K562 (cell line): Measurements from ENCODE around the gene CCDC27. TPM values are rescaled to one million over a fixed set of nuclear protein-coding genes. Genes with fewer than 3 reads are reported as not detected.

ENCODE experiments used
- C11orf30 ChIP-seq: fragments of 450-650 bp; IDR thresholded peaks from 2 replicates; pipeline ENCODE4 v1.6.1; 2016; ENCODE audit warnings: low read depth, mild to moderate bottlenecking
- CBFB ChIP-seq: sonication (generic); formaldehyde crosslinking; IDR thresholded peaks from 2 replicates; pipeline ENCODE4 v1.4.0; 2020; ENCODE audit warnings: mild to moderate bottlenecking, missing genetic modification reagents
- CCNT2 ChIP-seq: IDR thresholded peaks from 2 replicates; pipeline ENCODE4 v1.6.1; 2011; ENCODE audit warnings: borderline replicate concordance, low read depth, mild to moderate bottlenecking, moderate library complexity, mixed read lengths, low read length; ENCODE audit not compliant: insufficient read length; ENCODE audit errors: extremely low read depth
- CREB5 ChIP-seq: fragments of 250-450 bp; sonication (Bioruptor Pico); IDR thresholded peaks from 2 replicates; pipeline ENCODE4 v1.5.0; 2020; ENCODE audit warnings: mild to moderate bottlenecking
- CTCF ChIP-seq, 3 experiments: IDR thresholded peaks in 2 of 3; conservative IDR thresholded peaks in 1 of 3; 2 replicates each; pipeline ENCODE4 v1.5.1; 2011 to 2012; ENCODE audit warnings: low read length in 3 of 3, mild to moderate bottlenecking in 3 of 3, control low read depth in 2 of 3, improper control_type of control experiment in 1 of 3, inconsistent platforms in 1 of 3, low read depth in 1 of 3, mixed read lengths in 1 of 3, moderate library complexity in 1 of 3; ENCODE audit not compliant: insufficient read depth in 2 of 3
- E2F1 ChIP-seq: sonication (generic); formaldehyde crosslinking; IDR thresholded peaks from 2 replicates; pipeline ENCODE4 v1.8.1; 2023; ENCODE audit warnings: mild to moderate bottlenecking, missing genetic modification reagents, moderate library complexity
- HCFC1 ChIP-seq: IDR thresholded peaks from 2 replicates; pipeline ENCODE4 v1.6.1; 2012; ENCODE audit warnings: low read depth, low read length, improper control_type of control experiment
- HDAC3 ChIP-seq: fragments of 450-650 bp; IDR thresholded peaks from 2 replicates; pipeline ENCODE4 v1.6.1; 2018; ENCODE audit warnings: borderline replicate concordance, mild to moderate bottlenecking, moderate library complexity; ENCODE audit not compliant: partially characterized antibody
- HDGF ChIP-seq: fragments of 450-650 bp; IDR thresholded peaks from 2 replicates; pipeline ENCODE4 v1.6.1; 2016
- KLF10 ChIP-seq: fragments of 250-450 bp; sonication (Bioruptor Pico); IDR thresholded peaks from 2 replicates; pipeline ENCODE4 v1.6.1; 2021; ENCODE audit warnings: matching md5 sums
- MCM7 ChIP-seq, 2 experiments: fragments of 450-650 bp; IDR thresholded peaks; 2 replicates each; pipeline ENCODE4 v1.6.1; 2016 to 2018
- MXI1 ChIP-seq: IDR thresholded peaks from 2 replicates; pipeline ENCODE4 v1.6.1; 2011; ENCODE audit warnings: low read depth, mild to moderate bottlenecking, improper control_type of control experiment, low read length
- NCOR1 ChIP-seq: fragments of 450-650 bp; IDR thresholded peaks from 2 replicates; pipeline ENCODE4 v1.6.1; 2016; ENCODE audit warnings: mild to moderate bottlenecking, moderate library complexity
- NR2C1 ChIP-seq, 2 experiments: fragments of 450-650 bp; IDR thresholded peaks; 2 replicates each; pipeline ENCODE4 v1.6.1; 2017; ENCODE audit warnings: mild to moderate bottlenecking in 2 of 2, antibody characterized with exemption in 1 of 2, inconsistent platforms in 1 of 2, missing compliant biosample characterization in 1 of 2, missing genetic modification characterization in 1 of 2
- RREB1 ChIP-seq: fragments of 250-450 bp; sonication (Bioruptor Pico); IDR thresholded peaks from 2 replicates; pipeline ENCODE4 v1.4.0; 2020
- SIN3B ChIP-seq: fragments of 450-650 bp; IDR thresholded peaks from 2 replicates; pipeline ENCODE4 v1.6.1; 2017; ENCODE audit warnings: low read depth, mild to moderate bottlenecking, moderate library complexity
- SLC30A9 ChIP-seq: fragments of 250-450 bp; sonication (Bioruptor Pico); IDR thresholded peaks from 2 replicates; pipeline ENCODE4 v1.8.0; 2022; ENCODE audit warnings: mild to moderate bottlenecking, moderate library complexity
- TAF9B ChIP-seq: fragments of 450-650 bp; IDR thresholded peaks from 2 replicates; pipeline ENCODE4 v1.6.1; 2018; ENCODE audit warnings: mild to moderate bottlenecking; ENCODE audit not compliant: partially characterized antibody
- polyA plus RNA-seq, 8 experiments: library from polyadenylated mRNA; depleted of rRNA in 4 of 8; stranded (reverse) in 5 of 8; unstranded in 3 of 8; fragments of >200 nt; fragmentation: Nextera tagmentation in 2 of 8; fragmentation: Illumina TruSeq in 1 of 8; extraction: Ambion mirVana in 2 of 8; extraction: Trizol in 1 of 8; gene quantifications; 2 replicates each; pipeline versions ENCODE4 v1.2.1 to v1.2.3, GENCODE V29; 2011 to 2014; ENCODE audit warnings: inconsistent platforms in 1 of 8, missing spikeins in 1 of 8
- total RNA-seq, 7 experiments: library from RNA; depleted of rRNA in 6 of 7; stranded (reverse); fragments of >200 nt in 6 of 7; fragmentation: Illumina TruSeq in 2 of 7; extraction: Trizol in 2 of 7; gene quantifications; 2 replicates each; pipeline versions ENCODE4 v1.2.1 to v1.2.3, GENCODE V29; 2011 to 2021; ENCODE audit warnings: low replicate concordance in 1 of 7

Gene CCDC27
- total and polyA plus RNA-seq, 9 of the 15 experiments (the other 6 are each of a cell fraction or from before 2014, with no cell fraction given): 0.01 to 0.04 TPM; not detected in 7

- TF ChIP-seq HDGF (no peak), MCM7 (IDR thresholded peaks at IDR 0.05) (no peak), TAF9B (no peak), SIN3B (no peak), SLC30A9 (CRISPR knock-in tag) (no peak), RREB1 (CRISPR knock-in tag) (no peak), CTCF (IDR thresholded peaks at IDR 0.05 in 2 of 3, conservative IDR thresholded peaks at IDR 0.05 in 1 of 3; ENCODE audit: insufficient read depth in 2 of 3, low read depth in 1 of 3, low read length in 3 of 3) (no peak), CREB5 (CRISPR knock-in tag) (no peak), NR2C1 (IDR thresholded peaks at IDR 0.05) (no peak), NR2C1 (tag; IDR thresholded peaks at IDR 0.05) (no peak), CBFB (CRISPR knock-in tag) (no peak), CCNT2 (no peak), HDAC3 (no peak), HCFC1 (no peak), C11orf30 (no peak), NCOR1 (no peak), MXI1 (no peak), KLF10 (CRISPR knock-in tag) (no peak), E2F1 (0 out of 2 replicates have a peak, but pooled peaks have one; percentile 4)
These were observed 24.1 kb downstream of the CCDC27 start (continued) for GRCh38 chr1:3776231-3776961.
